Mucosa of rectum (tissue), 2 donors: Measurements from ENCODE around the gene SPR.

ENCODE experiments used
- H3K27ac ChIP-seq, 2 donors: one replicate each; pipeline ENCODE4 v1.7.0; 2013; ENCODE audit warnings: inconsistent platforms in 2 of 2, low read depth in 2 of 2, low read length in 2 of 2
- H3K27me3 ChIP-seq, 2 donors: one replicate each; pipeline ENCODE4 v1.7.0; 2013; ENCODE audit warnings: low read length in 2 of 2; ENCODE audit not compliant: control insufficient read depth in 2 of 2, insufficient read depth in 2 of 2
- H3K36me3 ChIP-seq, 2 donors: one replicate each; pipeline ENCODE4 v1.7.0; 2013; ENCODE audit warnings: low read length in 2 of 2; ENCODE audit not compliant: control insufficient read depth in 2 of 2, insufficient read depth in 2 of 2
- H3K4me1 ChIP-seq, 2 donors: one replicate each; pipeline ENCODE4 v1.7.0; 2013; ENCODE audit warnings: low read length in 2 of 2, mild to moderate bottlenecking in 1 of 2; ENCODE audit not compliant: control insufficient read depth in 2 of 2, insufficient read depth in 2 of 2
- H3K4me3 ChIP-seq, 2 donors: one replicate each; pipeline ENCODE4 v1.7.0; 2013; ENCODE audit warnings: low read length in 2 of 2
- H3K9ac ChIP-seq, 2 donors: one replicate each; pipeline ENCODE4 v1.7.0; 2013; ENCODE audit warnings: low read length in 2 of 2, low read depth in 1 of 2, mild to moderate bottlenecking in 1 of 2
- H3K9me3 ChIP-seq, 2 donors: one replicate each; pipeline ENCODE4 v1.7.0; 2013; ENCODE audit warnings: low read length in 2 of 2; ENCODE audit not compliant: control insufficient read depth in 2 of 2
- donor health status: healthy.
- donor health status: Normal muscosa, but diverticular disease.

Gene SPR

GRCh38 chr2:72914589-72915319 lies 27.5 kb downstream of the SPR start:
- Histone ChIP-seq H3K27ac (no peak overlapping the region), H3K27me3 (peaks cover 68 to 72% of the 10 kb centered on the region in 2 donors), H3K36me3 (no peaks in the 10 kb centered on the region), H3K9ac (no peak overlapping the region), H3K9me3 (no peaks in the 10 kb centered on the region), H3K4me1 (peaks cover 23 to 24% of the 10 kb centered on the region in 2 donors), H3K4me3 (no peak overlapping the region)

GRCh38 chr2:72915320-72915906 lies 28.2 kb downstream of the SPR start:
- Histone ChIP-seq H3K4me1 (peaks cover 26 to 27% of the 10 kb centered on the region in 2 donors), H3K36me3 (no peaks in the 10 kb centered on the region), H3K9ac (no peak overlapping the region), H3K27me3 (peaks cover 70 to 77% of the 10 kb centered on the region in 2 donors), H3K4me3 (peak overlapping the region; percentile 41 to 67), H3K27ac (no peak overlapping the region), H3K9me3 (no peaks in the 10 kb centered on the region)

- Histone ChIP-seq H3K27ac (no peak overlapping the region), H3K36me3 (no peaks in the 10 kb centered on the region), H3K27me3 (peaks cover 74 to 78% of the 10 kb centered on the region in 2 donors), H3K4me1 (peaks cover 26 to 31% of the 10 kb centered on the region in 2 donors), H3K9ac (peak overlapping the region in 1 of 2 donors; percentile 54), H3K4me3 (peak overlapping the region; percentile 67 to 73), H3K9me3 (no peaks in the 10 kb centered on the region)
Observed at GRCh38 chr2:72915907-72916742, 28.9 kb downstream of the SPR start.

- Histone ChIP-seq H3K4me3 (peak overlapping the region; percentile 67 to 73), H3K9me3 (no peaks in the 10 kb centered on the region), H3K27me3 (peaks cover 75 to 80% of the 10 kb centered on the region in 2 donors), H3K27ac (no peak overlapping the region), H3K4me1 (peaks cover 26 to 31% of the 10 kb centered on the region in 2 donors), H3K36me3 (no peaks in the 10 kb centered on the region), H3K9ac (peak overlapping the region; percentile 47 to 54)
Observed at GRCh38 chr2:72916743-72917137, 29.5 kb downstream of the SPR start.

GRCh38 chr2:72917138-72917876 lies 30.1 kb downstream of the SPR start, which contains the start of gene EMX1:
Gene EMX1 (plus strand): TSS chr2:72917519. CDS start chr2:72917853, 334 bp downstream.
- peak within 1 kb of the TSS; percentile 47 to 54 for H3K9ac ChIP-seq
- peak within 1 kb of the TSS; percentile 67 to 73 for H3K4me3 ChIP-seq
- H3K36me3 ChIP-seq: no peaks in the 10 kb centered on the region
- H3K27me3 ChIP-seq: peaks cover 77 to 85% of the 10 kb centered on the region in 2 donors
- H3K4me1 ChIP-seq: peaks cover 26 to 31% of the 10 kb centered on the region in 2 donors
- no peak within 1 kb of the TSS for H3K27ac ChIP-seq
- no peaks in the 10 kb centered on the region for H3K9me3 ChIP-seq

- Histone ChIP-seq H3K4me1 (peaks cover 26 to 31% of the 10 kb centered on the region in 2 donors), H3K9ac (no peak overlapping the region), H3K4me3 (peak overlapping the region in 1 of 2 donors; percentile 4), H3K27me3 (peaks cover 77 to 88% of the 10 kb centered on the region in 2 donors), H3K9me3 (no peaks in the 10 kb centered on the region), H3K27ac (no peak overlapping the region), H3K36me3 (no peaks in the 10 kb centered on the region)
Observed at GRCh38 chr2:72917877-72918553, 30.8 kb downstream of the SPR start.

GRCh38 chr2:72919414-72920317 lies 32.5 kb downstream of the SPR start:
- peaks cover 31 to 36% of the 10 kb centered on the region in 2 donors for H3K4me1 ChIP-seq
- no peaks in the 10 kb centered on the region for H3K36me3 ChIP-seq
- peak overlapping the region in 1 of 2 donors; percentile 17 for H3K4me3 ChIP-seq
- peaks cover 76 to 86% of the 10 kb centered on the region in 2 donors for H3K27me3 ChIP-seq
- H3K9me3 ChIP-seq: no peaks in the 10 kb centered on the region
- no peak overlapping the region for H3K9ac ChIP-seq
- no peak overlapping the region for H3K27ac ChIP-seq

GRCh38 chr2:72920318-72921087 lies 33.3 kb downstream of the SPR start:
- no peak overlapping the region for H3K9ac ChIP-seq
- H3K4me1 ChIP-seq: peaks cover 30 to 35% of the 10 kb centered on the region in 2 donors
- H3K36me3 ChIP-seq: no peaks in the 10 kb centered on the region
- no peak overlapping the region for H3K27ac ChIP-seq
- no peaks in the 10 kb centered on the region for H3K9me3 ChIP-seq
- peaks cover 75 to 86% of the 10 kb centered on the region in 2 donors for H3K27me3 ChIP-seq
- H3K4me3 ChIP-seq: peak overlapping the region in 1 of 2 donors; percentile 17
